AG04450 (cell line): ENCODE results near the gene GAS7. TPM values are rescaled to one million over a fixed set of nuclear protein-coding genes. Genes with fewer than 3 reads are reported as not detected.
A peak's percentile ranks its signal among the peaks of the same experiment; 100 is the strongest.

ENCODE experiments used
- CTCF ChIA-PET: fragments of 300-600, 350-600 bp; formaldehyde crosslinking; extraction: SDS; loops from one replicate; lab custom pipeline; 2022; ENCODE audit warnings: antibody characterized with exemption, inconsistent platforms; lab: Charles Lee
- POLR2A ChIA-PET: fragments of 350-600 bp; formaldehyde crosslinking; extraction: SDS; loops from one replicate; lab custom pipeline; 2021; ENCODE audit warnings: antibody characterized with exemption, inconsistent platforms; lab: Yijun Ruan, JAX
- DNase-seq: peaks from one replicate; pipeline ENCODE4 v3.0.0-alpha.2; 2011; ENCODE audit warnings: low read depth, low spot score
- H3K27ac ChIP-seq: one replicate; pipeline ENCODE4 v1.5.1; 2012; ENCODE audit warnings: low read depth, low read length, control low read depth
- H3K27me3 ChIP-seq: one replicate; pipeline ENCODE4 v1.6.0; 2012; ENCODE audit warnings: low read length; ENCODE audit not compliant: control insufficient read depth, insufficient read depth
- H3K4me3 ChIP-seq: 2 replicates; pipeline ENCODE4 v1.5.1; 2011; ENCODE audit warnings: mild to moderate bottlenecking, low read depth, low read length, control low read depth
- H3K9me3 ChIP-seq: 2 replicates; pipeline ENCODE4 v1.5.1; 2012; ENCODE audit warnings: low read length; ENCODE audit not compliant: control insufficient read depth, insufficient read depth
- CTCF ChIP-seq: IDR thresholded peaks from 2 replicates; pipeline ENCODE4 v1.5.1; 2011; ENCODE audit warnings: low read depth, low read length, control low read depth, inconsistent platforms
- polyA plus RNA-seq: library from polyadenylated mRNA; depleted of rRNA; stranded (reverse); fragments of >200 nt; gene quantifications from 2 replicates; pipeline ENCODE4 v1.2.3, GENCODE V29; 2011

Gene GAS7
- polyA plus RNA-seq, 1 experiment, result 5.6 TPM

GRCh38 chr17:10238661-10239060, 40.3 kb upstream of the GAS7 start:
- CTCF ChIA-PET, result interaction anchor here (1.3 kb wide), 1 partner anchor 12 kb away, joined by 4 read pairs; no protein-coding TSS in a partner anchor
- no peak overlapping the region for H3K27ac ChIP-seq
- H3K9me3 ChIP-seq, result peaks cover 16% of the 10 kb centered on the region
- no peak overlapping the region for H3K4me3 ChIP-seq
- no peak for TF ChIP-seq CTCF
- DNase-seq, result no peak
- POLR2A ChIA-PET, result no interaction called here
- no peaks in the 10 kb centered on the region for H3K27me3 ChIP-seq

GRCh38 chr17:10234033-10234432, 35.6 kb upstream of the GAS7 start:
- CTCF ChIA-PET, result no interaction called here
- peaks cover 24% of the 10 kb centered on the region for H3K9me3 ChIP-seq
- H3K27ac ChIP-seq, result no peak overlapping the region
- DNase-seq, result no peak
- H3K27me3 ChIP-seq, result no peaks in the 10 kb centered on the region
- POLR2A ChIA-PET, result no interaction called here
- no peak for TF ChIP-seq CTCF
- no peak overlapping the region for H3K4me3 ChIP-seq

- ChIA-PET CTCF (no interaction called here), POLR2A (no interaction called here)
- Histone ChIP-seq H3K27ac (no peak overlapping the region), H3K9me3 (peaks cover 24% of the 10 kb centered on the region), H3K4me3 (no peak overlapping the region), H3K27me3 (no peaks in the 10 kb centered on the region)
- DNase-seq, result no peak
- no peak for TF ChIP-seq CTCF
These were observed 34.8 kb upstream of the GAS7 start for GRCh38 chr17:10233161-10233560.

GRCh38 chr17:10229181-10229580, 30.8 kb upstream of the GAS7 start:
- Histone ChIP-seq H3K27me3 (no peaks in the 10 kb centered on the region), H3K9me3 (peaks cover 16% of the 10 kb centered on the region), H3K4me3 (no peak overlapping the region), H3K27ac (no peak overlapping the region)
- DNase-seq, result no peak
- CTCF ChIA-PET, result no interaction called here
- POLR2A ChIA-PET, result no interaction called here
- TF ChIP-seq CTCF, result no peak

GRCh38 chr17:10226930-10227695, 28.7 kb upstream of the GAS7 start:
- Histone ChIP-seq H3K27me3 (no peaks in the 10 kb centered on the region), H3K4me3 (no peak overlapping the region), H3K9me3 (peaks cover 12% of the 10 kb centered on the region), H3K27ac (no peak overlapping the region)
- ChIA-PET POLR2A (no interaction called here), CTCF (interaction anchor here (0.5 to 1.5 kb wide), 7 partner anchors 12 to 298 kb away, joined by 3 to 13 read pairs (median 4); no protein-coding TSS in a partner anchor)
- TF ChIP-seq CTCF, result peak; percentile 77
- no peak for DNase-seq
